Hematopoietic multipotent progenitor cell (in vitro differentiated cells): ENCODE results near the gene MVB12B. TPM values are rescaled to one million over a fixed set of nuclear protein-coding genes. Genes with fewer than 3 reads are reported as not detected.
"Not testable (repeated sequence)": the region's sequence is repeated elsewhere in the genome, so short reads cannot be mapped to it uniquely, and the experiment has no call there.

Experiments used
- DNase-seq, 3 donors: peaks; one replicate each; pipeline ENCODE4 v3.0.0-alpha.2; 2011 to 2015; ENCODE audit warnings: low read depth in 2 of 3, low spot score in 2 of 3
- total RNA-seq: library from RNA; depleted of rRNA; stranded (reverse); fragments of >200 nt; gene quantifications from one replicate; pipeline ENCODE4 v1.2.3, GENCODE V29; 2012

The MVB12B gene
- total RNA-seq, 1 donor, result 8.9 TPM

GRCh38 chr9:126461608-126462007 lies 135.0 kb downstream of the MVB12B start:
- DNase-seq, result no peak

DNA sequence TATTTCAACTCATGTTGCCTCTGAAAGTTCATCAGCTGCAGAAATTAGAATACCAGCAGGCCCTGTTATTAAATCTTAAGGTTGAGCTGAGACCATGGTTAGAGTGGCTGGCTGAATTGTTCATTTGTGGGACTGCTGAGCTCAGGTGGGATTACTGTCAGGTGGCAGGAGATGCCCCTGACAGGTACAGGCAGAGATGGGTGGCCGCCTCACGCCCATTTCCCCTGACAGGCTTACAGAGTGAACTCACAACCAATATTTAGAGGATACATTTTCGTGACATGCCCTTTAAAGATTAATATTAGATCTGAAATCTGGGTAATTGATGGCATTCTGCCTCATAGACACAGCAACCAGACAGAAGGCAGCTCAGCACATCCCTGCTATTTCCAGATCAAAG lies 136.0 kb downstream of the MVB12B start:
- DNase-seq, result no peak

- no peak for DNase-seq
Measured at GRCh38 chr9:126463426-126463825, 136.8 kb downstream of the MVB12B start.

DNA sequence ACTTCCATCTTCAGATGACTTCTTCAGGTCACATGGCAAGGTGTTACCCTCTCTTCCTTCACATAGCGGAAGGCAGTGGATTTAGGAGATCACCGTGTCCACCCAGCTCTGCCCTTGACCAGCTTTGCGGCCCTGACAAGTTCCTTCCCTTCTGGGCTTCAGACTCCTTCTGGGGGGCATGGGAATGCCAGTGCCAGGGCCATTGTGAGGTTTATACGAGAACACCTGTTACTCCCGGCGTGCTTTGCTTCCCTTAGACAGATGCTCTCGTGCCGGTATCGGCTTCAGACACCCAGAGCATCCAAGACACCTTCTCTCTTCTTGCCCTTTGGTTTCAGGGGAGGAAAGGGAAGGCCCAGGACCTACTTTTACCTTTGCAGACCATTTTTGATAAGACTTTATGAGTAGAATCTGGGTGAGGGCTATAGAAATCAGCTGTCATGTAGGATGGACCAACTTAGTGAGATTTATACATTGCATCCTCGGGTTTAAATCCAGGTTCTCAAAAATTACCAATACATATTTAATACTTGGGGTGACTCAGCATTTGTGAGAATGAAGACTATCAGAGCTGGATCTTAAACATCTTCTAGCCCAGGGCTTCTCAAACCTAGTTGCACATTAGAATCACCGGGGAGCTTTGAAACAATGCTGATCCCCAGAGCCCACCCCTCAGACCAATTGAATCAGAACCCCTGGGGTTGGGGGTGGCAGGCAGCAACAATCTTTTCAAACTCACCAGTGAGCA lies 138.2 kb downstream of the MVB12B start:
- DNase-seq, result no peak

- no peak for DNase-seq
Measured at GRCh38 chr9:126465977-126466376, 139.3 kb downstream of the MVB12B start.

- no peak for DNase-seq
Measured at GRCh38 chr9:126468141-126468825, 141.7 kb downstream of the MVB12B start.

DNA sequence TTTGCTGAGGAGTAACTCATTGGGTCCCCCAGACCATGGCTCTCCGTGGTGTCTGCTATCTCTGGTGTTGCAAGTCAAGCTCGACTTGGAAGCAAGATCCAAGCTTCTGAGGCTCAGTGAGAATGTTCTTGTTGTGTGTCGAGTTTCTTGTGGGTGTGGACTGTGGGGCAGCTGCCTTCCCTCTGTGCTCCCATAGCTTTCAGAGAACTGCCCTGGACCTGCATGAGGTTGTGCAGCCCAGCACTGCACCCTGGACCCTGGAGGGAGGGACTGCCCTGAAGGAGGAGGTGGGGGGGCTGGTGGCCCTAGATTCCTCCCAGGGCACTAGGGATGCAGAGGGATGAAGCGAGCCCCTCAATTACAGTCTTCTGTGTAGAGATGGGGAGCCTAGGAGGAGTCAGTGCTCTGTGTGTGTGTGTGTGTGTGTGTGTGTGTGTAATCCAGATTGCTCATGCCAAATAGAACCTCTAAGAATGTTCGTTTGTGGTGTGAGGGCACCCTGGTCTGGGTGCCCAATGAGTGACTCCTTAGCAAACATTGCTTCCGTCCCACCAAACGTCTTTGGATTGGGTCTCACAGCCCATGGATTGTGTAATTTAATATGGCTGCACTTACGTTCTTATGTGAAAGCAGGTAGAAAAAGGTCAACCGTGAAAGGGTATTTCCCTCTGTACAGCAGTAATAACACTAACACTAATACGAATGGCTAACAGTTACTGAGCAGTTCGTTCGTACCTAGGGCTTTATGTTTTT lies 143.8 kb downstream of the MVB12B start:
- DNase-seq, result peak in 2 of 3 donors; percentile 50 to 64

DNA sequence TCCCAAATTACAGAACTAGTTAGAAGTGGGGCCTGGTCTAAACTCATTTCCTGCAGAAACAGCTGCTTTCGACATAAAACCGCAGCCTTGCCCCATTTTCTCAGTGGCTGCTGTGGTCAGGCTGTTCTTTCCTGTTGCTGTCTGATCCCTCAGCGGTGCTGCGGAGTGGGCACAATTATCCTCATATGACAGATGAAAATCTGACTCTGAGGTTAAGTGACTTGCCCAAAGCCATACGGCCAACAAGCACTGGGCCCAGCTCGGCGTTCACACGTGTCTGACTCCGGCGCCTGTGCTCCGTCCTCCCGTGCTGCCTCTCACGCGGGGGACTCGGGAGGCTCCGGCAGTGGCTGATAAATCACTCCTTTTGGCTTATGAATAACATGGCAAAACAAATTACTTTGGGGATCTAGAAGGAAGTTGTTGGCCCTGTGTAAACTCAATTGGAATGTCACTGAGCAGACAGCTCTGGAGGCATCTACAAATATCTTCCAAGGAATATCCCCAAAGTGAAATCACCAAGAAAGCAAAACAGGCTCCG lies 144.5 kb downstream of the MVB12B start:
- peak; percentile 44 to 95 (median 91) for DNase-seq

DNA sequence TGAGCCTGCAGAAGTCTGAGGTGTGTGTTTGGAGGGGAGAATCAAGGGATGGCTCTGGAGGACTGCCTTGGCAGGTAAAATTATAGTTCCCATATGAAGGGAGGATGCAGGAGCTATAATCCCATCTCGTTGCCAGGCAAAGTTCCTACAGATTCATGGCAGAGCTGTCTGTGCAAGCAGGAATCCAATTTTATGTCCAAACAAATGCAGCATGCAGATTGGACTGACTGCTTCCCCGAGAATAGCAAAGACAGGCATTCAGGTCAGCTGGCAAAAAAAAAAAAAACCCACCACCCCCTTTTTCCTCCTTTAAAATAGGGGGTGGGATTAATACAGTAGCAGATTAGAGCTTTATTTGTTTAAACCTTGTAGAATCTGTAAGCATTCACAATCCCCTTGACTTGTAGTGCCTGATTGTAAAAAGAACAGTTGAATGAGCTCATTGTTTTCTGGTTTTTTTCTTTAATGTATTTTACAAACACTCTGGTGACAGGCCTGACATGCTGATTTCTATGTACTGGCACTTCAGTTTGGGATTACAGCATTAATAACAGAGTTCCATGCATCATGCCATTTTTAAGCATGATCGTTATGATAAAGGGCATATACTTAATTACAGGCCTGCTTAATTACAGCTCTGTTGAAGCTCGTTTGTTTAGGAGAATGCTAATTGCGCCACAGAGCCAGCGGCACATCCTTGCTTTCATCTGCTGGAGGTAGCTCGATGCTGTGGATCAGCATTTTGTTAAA lies 145.7 kb downstream of the MVB12B start:
- DNase-seq, result no peak

DNA sequence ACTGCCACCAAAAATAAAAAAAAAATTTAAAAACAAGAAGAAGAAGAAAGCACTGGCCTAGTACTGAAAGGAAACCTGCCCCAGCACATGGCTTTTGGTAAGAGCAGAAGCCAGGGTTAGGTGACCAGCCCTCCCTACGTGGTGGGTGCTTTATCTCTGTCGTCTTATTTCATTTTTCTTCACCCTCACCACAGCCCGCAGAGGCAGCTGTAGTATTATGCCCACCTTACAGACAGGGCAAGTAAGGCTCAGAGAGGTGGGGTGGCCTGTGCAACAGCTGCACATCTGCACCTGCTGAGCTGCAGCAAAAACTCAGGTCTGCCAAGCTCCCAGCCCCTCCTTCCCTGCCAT lies 146.3 kb downstream of the MVB12B start:
- no peak for DNase-seq

GRCh38 chr9:126474206-126474765 lies 147.7 kb downstream of the MVB12B start:
- no peak for DNase-seq

DNA sequence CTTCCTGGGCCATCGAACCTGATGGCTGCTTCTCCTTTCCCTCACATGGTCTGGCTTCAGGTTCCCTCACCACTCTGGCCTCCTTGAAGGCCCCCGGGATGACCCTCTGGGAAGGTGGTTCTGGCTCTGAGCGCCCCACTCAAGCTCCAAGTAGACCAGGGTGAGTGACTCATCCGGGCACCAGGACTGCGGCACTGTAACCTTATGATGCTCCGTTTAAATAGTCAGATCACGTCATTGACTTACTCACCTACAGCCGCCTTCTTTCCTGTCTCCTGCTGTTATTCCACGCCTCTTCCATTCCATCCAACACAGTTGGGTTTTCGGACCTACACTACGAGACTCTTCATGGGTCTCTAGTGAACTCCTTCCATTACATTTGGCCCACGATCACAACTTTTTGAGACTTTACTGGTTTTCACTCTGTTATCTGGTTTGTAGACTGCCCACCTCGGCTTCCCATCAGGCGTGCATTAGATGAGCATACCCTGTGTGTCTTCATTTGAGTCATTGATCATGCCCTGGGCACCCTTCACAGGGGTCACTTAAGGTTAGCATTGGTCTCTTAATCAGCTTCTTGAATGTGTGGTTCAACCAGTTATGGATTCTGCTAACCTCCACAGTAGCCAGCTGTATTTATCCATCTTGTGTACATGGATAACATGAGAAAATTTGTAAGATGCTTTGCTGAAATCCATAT lies 148.3 kb downstream of the MVB12B start:
- DNase-seq, result no peak

- no peak for DNase-seq
Measured at GRCh38 chr9:126475933-126476555, 149.4 kb downstream of the MVB12B start.

GRCh38 chr9:126477432-126477831 lies 150.8 kb downstream of the MVB12B start:
- not testable (repeated sequence) for DNase-seq

DNA sequence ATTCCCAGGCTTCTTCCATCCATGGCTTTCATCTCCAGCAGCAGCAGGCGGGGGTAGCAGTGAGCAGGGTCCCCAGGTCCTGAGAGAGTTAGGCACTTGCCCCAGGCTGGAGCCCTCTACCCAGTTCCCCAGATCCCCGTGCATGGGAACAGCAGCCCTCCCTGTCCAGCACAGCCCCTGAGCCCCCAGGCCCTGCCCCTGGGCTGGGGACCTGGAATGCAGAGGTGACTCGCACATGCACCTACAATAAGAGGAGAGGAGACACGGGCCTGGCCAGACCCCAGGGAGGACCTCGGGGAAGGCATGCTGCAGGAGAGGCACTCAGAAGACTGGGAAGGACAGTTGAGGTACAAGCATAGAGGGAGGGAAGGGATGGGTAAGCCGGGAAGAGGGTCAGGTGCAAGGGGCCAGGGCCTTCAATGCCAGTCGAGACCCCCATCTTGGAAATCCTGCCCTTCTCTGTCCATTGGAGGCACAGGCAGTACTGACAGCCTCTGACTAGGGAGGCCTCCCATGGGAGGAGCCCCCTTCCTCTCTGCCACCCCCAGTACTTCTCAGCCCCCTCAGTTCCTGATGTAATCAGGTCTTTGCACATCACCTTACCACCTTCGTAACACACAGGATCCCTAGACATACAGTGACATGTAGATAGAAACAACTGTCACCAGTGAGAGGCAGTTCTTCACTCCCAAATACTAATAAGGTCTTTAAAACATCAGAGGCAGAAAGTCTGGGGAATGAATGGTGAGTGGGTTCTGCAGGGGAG lies 151.8 kb downstream of the MVB12B start:
- no peak for DNase-seq

DNA sequence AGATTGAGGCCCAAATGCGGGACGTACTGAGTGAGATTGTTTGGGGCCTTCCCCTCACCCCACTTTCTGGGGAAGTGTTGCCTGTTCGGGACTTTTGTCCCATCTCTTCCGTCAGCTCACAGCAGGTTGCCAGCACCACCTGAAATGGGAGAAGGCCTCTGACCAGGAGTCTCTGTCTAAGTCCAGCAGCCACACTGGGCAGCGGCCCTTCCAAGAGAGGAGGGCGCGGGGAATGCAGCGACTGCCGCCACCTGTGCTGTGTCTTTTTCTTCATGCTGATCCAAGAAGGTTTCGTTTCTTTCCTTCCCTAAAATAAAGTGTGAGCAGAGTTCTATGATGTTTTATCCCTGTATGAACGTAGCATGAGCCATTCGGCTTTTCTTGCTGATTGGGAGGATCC lies 152.9 kb downstream of the MVB12B start:
- DNase-seq, result no peak

DNA sequence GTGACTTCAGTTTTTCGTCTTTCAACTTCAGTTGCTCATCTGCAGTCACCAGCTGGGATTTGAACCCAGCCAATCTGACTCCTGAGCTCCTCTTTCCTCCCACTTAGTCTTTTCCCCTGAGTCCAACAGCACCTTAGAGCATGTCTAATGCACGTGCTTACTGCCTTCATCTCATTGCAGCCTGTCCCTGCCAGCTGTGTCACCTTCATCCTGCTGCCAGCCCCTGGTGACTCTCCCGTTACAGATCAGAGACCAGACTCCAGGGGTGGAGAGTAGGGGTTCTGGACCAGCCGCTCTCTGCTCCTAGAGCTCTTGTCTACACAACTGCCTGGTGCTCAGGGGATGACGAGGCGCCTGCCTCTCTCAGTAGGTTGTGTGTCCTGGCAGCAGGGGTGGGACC lies 154.2 kb downstream of the MVB12B start:
- no peak for DNase-seq

GRCh38 chr9:126481862-126482261 lies 155.2 kb downstream of the MVB12B start:
- DNase-seq, result no peak
